Measurements from ENCODE around the gene NBEA. TPM values are rescaled to one million over a fixed set of nuclear protein-coding genes. Genes with fewer than 3 reads are reported as not detected.

Gene NBEA
- total RNA-seq, 1 experiment from 2014 or later: 4.1 TPM

GRCh38 chr13:35514061-35514477 lies 572.0 kb downstream of the NBEA start:
- ChIA-PET POLR2A (no interaction called here), CTCF (no interaction called here), RAD21 (ENCODE audit: low non-redundant PET in 1 of 2, low total read pairs in 2 of 2, uncharacterized antibody in 2 of 2, unreplicated experiment in 2 of 2) (no interaction called here)
- Histone ChIP-seq H3K36me3 (ENCODE audit: control insufficient read depth in 1 of 2, insufficient read depth in 2 of 2, low read length in 2 of 2) (no peaks in the 10 kb centered on the region), H3K9ac (ENCODE audit: low read length) (no peak overlapping the region), H3K4me2 (ENCODE audit: low read length) (no peak overlapping the region), H3K9me3 (ENCODE audit: control insufficient read depth in 1 of 2, insufficient read depth in 1 of 2, low read depth in 1 of 2, low read length in 2 of 2) (no peaks in the 10 kb centered on the region), H3K27ac (ENCODE audit: low read depth, low read length) (no peak overlapping the region), H3K79me2 (ENCODE audit: insufficient read depth, low read length) (no peaks in the 10 kb centered on the region), H2AFZ (ENCODE audit: low read depth, low read length, poor library complexity, severe bottlenecking) (no peak overlapping the region), H3K27me3 (ENCODE audit: insufficient read depth, low read length) (no peaks in the 10 kb centered on the region), H3K9me2 (ENCODE audit: insufficient read depth) (no peaks in the 10 kb centered on the region), H3K4me3 (replicated peaks in 1 of 2; ENCODE audit: low read depth in 1 of 2, low read length in 2 of 2) (no peak overlapping the region), H3K4me1 (ENCODE audit: control insufficient read depth in 1 of 2, insufficient read depth in 2 of 2, low read length in 2 of 2) (no peaks in the 10 kb centered on the region), H4K20me1 (ENCODE audit: insufficient read depth) (no peaks in the 10 kb centered on the region)
- ATAC-seq (no peak), DNase-seq (ENCODE audit: low read depth, low spot score) (no peak)
- no TSS peak for BruUV-seq (replicated peaks)
- intact Hi-C loops (cut with micrococcal nuclease): no loop called here
- TF ChIP-seq MAX (IDR thresholded peaks at IDR 0.05) (no peak), TCF7L2 (IDR thresholded peaks at IDR 0.05; ENCODE audit: borderline replicate concordance, extremely low read depth, insufficient read depth, insufficient read length) (no peak), SRF (IDR thresholded peaks at IDR 0.05; ENCODE audit: low read depth) (no peak), ZNF274 (IDR thresholded peaks at IDR 0.05; ENCODE audit: low read depth, low read length) (no peak), RAD21 (IDR thresholded peaks at IDR 0.05; ENCODE audit: low read depth) (no peak), CTCF (IDR thresholded peaks at IDR 0.05 in 2 of 3, conservative IDR thresholded peaks at IDR 0.05 in 1 of 3; ENCODE audit: borderline replicate concordance in 1 of 3, insufficient read depth in 1 of 3, low read depth in 2 of 3, low read length in 2 of 3) (no peak), FOSL1 (IDR thresholded peaks at IDR 0.05; ENCODE audit: low read depth) (no peak), ZBTB33 (IDR thresholded peaks at IDR 0.05; ENCODE audit: extremely low read depth, insufficient replicate concordance, low read length) (no peak), SP1 (IDR thresholded peaks at IDR 0.05; ENCODE audit: low read depth) (no peak), JUND (IDR thresholded peaks at IDR 0.05) (no peak), EZH2phosphoT487 (IDR thresholded peaks at IDR 0.05; ENCODE audit: borderline replicate concordance) (no peak)
